Ovary (tissue), 9 donors: ENCODE results near the gene UBB. TPM values are rescaled to one million over a fixed set of nuclear protein-coding genes. Genes with fewer than 3 reads are reported as not detected.

Source experiments
- DNase-seq, 5 donors: peaks; one replicate each; pipeline ENCODE4 v3.0.0-alpha.2; 2019 to 2020
- H3K27ac ChIP-seq, 2 donors: fragments of 200-600 bp; one replicate each; pipeline versions ENCODE4 v1.5.1 to v1.8.0; 2019 to 2022
- H3K27me3 ChIP-seq: fragments of 200-600 bp; one replicate; pipeline ENCODE4 v1.8.0; 2022
- H3K36me3 ChIP-seq: fragments of 200-600 bp; sonication (generic); one replicate; pipeline ENCODE4 v1.5.1; 2019
- H3K4me1 ChIP-seq: one replicate; pipeline ENCODE4 v1.8.1; 2013; ENCODE audit warnings: mild to moderate bottlenecking, moderate library complexity; ENCODE audit not compliant: insufficient read depth
- H3K4me3 ChIP-seq: fragments of 200-600 bp; sonication (generic); one replicate; pipeline ENCODE4 v1.5.1; 2017
- H3K9me3 ChIP-seq, 2 donors: fragments of 200-600 bp in 1 of 2; sonication (generic) in 1 of 2; one replicate each; pipeline versions ENCODE4 v1.5.1 to v1.8.1; 2013 to 2019; ENCODE audit warnings: mild to moderate bottlenecking in 1 of 2, moderate library complexity in 1 of 2
- EP300 ChIP-seq: sonication (generic); formaldehyde crosslinking; IDR thresholded peaks from one replicate; pipeline ENCODE4 v1.6.1; 2017; ENCODE audit warnings: antibody characterized with exemption
- POLR2A ChIP-seq: fragments of 450-650 bp; IDR thresholded peaks from one replicate; pipeline ENCODE4 v1.6.1; 2017; ENCODE audit warnings: antibody characterized with exemption, mild to moderate bottlenecking, moderate library complexity
- WGBS, 3 donors: extraction: QIAGEN DNeasy Blood & Tissue Kit in 1 of 3; methylation state at CpG; one replicate each; pipeline versions ENCODE4 v1.1.5 to v1.1.7; 2013 to 2017; 5-methylcytosine and 5-hydroxymethylcytosine counted together
- intact Hi-C, 4 donors: fragments of 100-400 bp; cut with DNase I; formaldehyde crosslinking; loops; one replicate each; pipeline versions ENCODE4 v1.11.0 to v1.15.1; 2022 to 2023
- polyA plus RNA-seq, 2 donors: library from polyadenylated mRNA; stranded (reverse); fragments of 200-250 nt in 1 of 2; fragments of 350-450 nt in 1 of 2; fragmentation: Illumina TruSeq in 1 of 2; extraction: RNeasy Lipid Tissue Mini Kit (QIAGEN cat#74804) in 1 of 2; gene quantifications; one replicate each; pipeline ENCODE4 v1.2.3, GENCODE V29; 2013 to 2014
- total RNA-seq, 7 donors: library from RNA; depleted of rRNA in 2 of 7; stranded (reverse); fragments of >200 nt in 2 of 7; fragmentation: NEBNext Ultra II Directional in 3 of 7; extraction: Animal tissue kit (Norgen Biotek cat#: 25700) in 3 of 7; gene quantifications; one replicate each; pipeline versions ENCODE4 v1.1.0 to v1.2.4, GENCODE V29; 2016 to 2023
- TF ChIP-seq, protein P1 (sequence below), 3 donors: fragments of 450-650 bp in 2 of 3; fragments of 200-600 bp in 1 of 3; IDR thresholded peaks; one replicate each; pipeline versions ENCODE4 v1.5.1 to v1.8.0; 2016 to 2022; ENCODE audit warnings: antibody characterized with exemption in 3 of 3, mild to moderate bottlenecking in 1 of 3
- donor health status: DM: no; HTN: no; CAD: no; lungs with moderate emphysema.
- donor health status: DM: no; HTN: no; CAD: no.
- donor health status: Bipolar disorder and iron deficiency.
- donor health status: DM: yes; HTN: yes; CAD: no.
- donor health status: DM: no; HTN: no; CAD: no.
- donor health status: DM: yes; HTN: yes; CAD: no.

The UBB gene
- total and polyA plus RNA-seq, 9 donors: 445 to 1,551 (median 806) TPM

DNA sequence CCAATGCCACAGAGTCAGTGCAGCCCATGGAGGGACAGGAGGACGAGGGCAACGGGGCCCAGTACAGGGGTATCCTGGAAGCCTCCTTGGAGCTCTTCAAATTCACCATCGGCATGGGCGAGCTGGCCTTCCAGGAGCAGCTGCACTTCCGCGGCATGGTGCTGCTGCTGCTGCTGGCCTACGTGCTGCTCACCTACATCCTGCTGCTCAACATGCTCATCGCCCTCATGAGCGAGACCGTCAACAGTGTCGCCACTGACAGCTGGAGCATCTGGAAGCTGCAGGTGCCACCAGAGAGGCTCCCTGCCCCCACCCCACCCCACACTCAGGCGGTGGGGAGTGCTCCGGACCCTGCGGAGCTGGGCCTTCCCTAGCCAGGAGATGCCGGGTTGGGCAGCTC is 51.1 kb downstream of the UBB start:
- no peaks in the 10 kb centered on the region for H3K4me1 ChIP-seq
- no peaks in the 10 kb centered on the region for H3K36me3 ChIP-seq
- intact Hi-C loops: loop anchor here in 1 of 4 donors (10.0 kb wide), 1 partner anchor 47 kb away; the partner anchor contains the start of gene UBB
- WGBS, 3 donors: 90 to 95% (median 92%) methylated on average over 11 to 15 of the region's 15 CpGs
- H3K27me3 ChIP-seq: no peaks in the 10 kb centered on the region
- H3K27ac ChIP-seq: no peak overlapping the region
- TF ChIP-seq EP300 (no peak), POLR2A (no peak)
- TF ChIP-seq, protein P1, sequence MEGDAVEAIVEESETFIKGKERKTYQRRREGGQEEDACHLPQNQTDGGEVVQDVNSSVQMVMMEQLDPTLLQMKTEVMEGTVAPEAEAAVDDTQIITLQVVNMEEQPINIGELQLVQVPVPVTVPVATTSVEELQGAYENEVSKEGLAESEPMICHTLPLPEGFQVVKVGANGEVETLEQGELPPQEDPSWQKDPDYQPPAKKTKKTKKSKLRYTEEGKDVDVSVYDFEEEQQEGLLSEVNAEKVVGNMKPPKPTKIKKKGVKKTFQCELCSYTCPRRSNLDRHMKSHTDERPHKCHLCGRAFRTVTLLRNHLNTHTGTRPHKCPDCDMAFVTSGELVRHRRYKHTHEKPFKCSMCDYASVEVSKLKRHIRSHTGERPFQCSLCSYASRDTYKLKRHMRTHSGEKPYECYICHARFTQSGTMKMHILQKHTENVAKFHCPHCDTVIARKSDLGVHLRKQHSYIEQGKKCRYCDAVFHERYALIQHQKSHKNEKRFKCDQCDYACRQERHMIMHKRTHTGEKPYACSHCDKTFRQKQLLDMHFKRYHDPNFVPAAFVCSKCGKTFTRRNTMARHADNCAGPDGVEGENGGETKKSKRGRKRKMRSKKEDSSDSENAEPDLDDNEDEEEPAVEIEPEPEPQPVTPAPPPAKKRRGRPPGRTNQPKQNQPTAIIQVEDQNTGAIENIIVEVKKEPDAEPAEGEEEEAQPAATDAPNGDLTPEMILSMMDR (IDR thresholded peaks at IDR 0.05): no peak
- H3K4me3 ChIP-seq: no peak overlapping the region
- DNase-seq: no peak
- H3K9me3 ChIP-seq: no peaks in the 10 kb centered on the region

Other genes with a start within 250 kb of the UBB start
- 100 to 1,000 TPM in 6 of 7 donors, 10 to 100 TPM in 1; 93.6 to 142 (median 117) TPM for gene NCOR1, start 165.6 kb upstream of the UBB start, total RNA-seq
- gene NCOR1, start 165.6 kb upstream of the UBB start, polyA plus RNA-seq: 10 to 100 TPM; 32.4 to 74.1 TPM
- 10 to 100 TPM; 26.4 to 45.2 (median 36.6) TPM for gene PIGL, start 163.9 kb upstream of the UBB start, total RNA-seq
- 10 to 100 TPM; 16.1 to 18.2 TPM for gene PIGL, start 163.9 kb upstream of the UBB start, polyA plus RNA-seq
- 10 to 100 TPM; 18.8 to 38.9 (median 34.0) TPM for gene CENPV, start 27.6 kb upstream of the UBB start, total RNA-seq
- gene CENPV, start 27.6 kb upstream of the UBB start, polyA plus RNA-seq: 10 to 100 TPM; 20.0 to 22.3 TPM
- gene TRPV2, start 34.5 kb downstream of the UBB start, total RNA-seq: 10 to 100 TPM in 5 of 7 donors, 1 to 10 TPM in 2; 8.7 to 40.4 (median 13.0) TPM
- gene TRPV2, start 34.5 kb downstream of the UBB start, polyA plus RNA-seq: 10 to 100 TPM; 11.5 to 13.1 TPM
- 1 to 10 TPM; 1.0 to 8.1 (median 4.1) TPM for gene LRRC75A, start 111.1 kb downstream of the UBB start, total RNA-seq
- 10 to 100 TPM in 1 of 2 donors, 1 to 10 TPM in 1; 2.2 to 12.5 TPM for gene LRRC75A, start 111.1 kb downstream of the UBB start, polyA plus RNA-seq
- gene ZNF287, start 188.1 kb downstream of the UBB start, total RNA-seq: 10 to 100 TPM in 2 of 7 donors, 1 to 10 TPM in 5; 2.8 to 11.4 (median 8.4) TPM
- gene ZNF287, start 188.1 kb downstream of the UBB start, polyA plus RNA-seq: 1 to 10 TPM; 3.9 to 5.3 TPM